Activated T-helper 17 cell treated with anti-CD3 and anti-CD28 coated beads, Interleukin-2, amount 50 U/mL, for 72 hours (primary cell): ENCODE data around the gene WWP2. TPM values are rescaled to one million over a fixed set of nuclear protein-coding genes. Genes with fewer than 3 reads are reported as not detected.

Source experiments
- ATAC-seq: fragments of 150-1000 bp; cut with Tn5 transposase; replicated peaks from 2 replicates; pipeline ENCODE4 v1.10.0; 2021; ENCODE audit warnings: mild to moderate bottlenecking, moderate library complexity
- H3K27ac Mint-ChIP-seq: one replicate; pipeline ENCODE4 v1.8.0; 2022; ENCODE audit warnings: mixed read lengths
- H3K27me3 Mint-ChIP-seq: one replicate; pipeline ENCODE4 v1.8.0; 2022; ENCODE audit warnings: mixed read lengths
- H3K36me3 Mint-ChIP-seq: one replicate; pipeline ENCODE4 v1.8.0; 2022; ENCODE audit warnings: low read depth, mild to moderate bottlenecking, mixed read lengths
- H3K4me1 Mint-ChIP-seq: one replicate; pipeline ENCODE4 v1.8.0; 2022; ENCODE audit warnings: mixed read lengths
- H3K4me3 Mint-ChIP-seq: one replicate; pipeline ENCODE4 v1.8.0; 2022; ENCODE audit warnings: mild to moderate bottlenecking, mixed read lengths
- H3K9me3 Mint-ChIP-seq: one replicate; pipeline ENCODE4 v1.8.0; 2022; ENCODE audit warnings: mixed read lengths
- total RNA-seq, 2 donors: library from RNA; stranded (reverse); gene quantifications; one replicate each; pipeline ENCODE4 v1.2.3, GENCODE V29; 2022

Gene WWP2
- total RNA-seq, 2 donors from 2014 or later: 55.1 to 55.7 TPM

- Mint-ChIP-seq H3K4me3 (no peak overlapping the region), H3K9me3 (no peaks in the 10 kb centered on the region), H3K4me1 (no peaks in the 10 kb centered on the region), H3K36me3 (peaks cover 44% of the 10 kb centered on the region), H3K27ac (peak overlapping the region; percentile 43), H3K27me3 (no peaks in the 10 kb centered on the region)
- no peak for ATAC-seq
Observed at GRCh38 chr16:69909760-69910159, 147.6 kb downstream of the WWP2 start.

GRCh38 chr16:69910964-69911363 lies 148.8 kb downstream of the WWP2 start:
- H3K4me1 Mint-ChIP-seq: no peaks in the 10 kb centered on the region
- ATAC-seq: no peak
- H3K27me3 Mint-ChIP-seq: no peaks in the 10 kb centered on the region
- H3K4me3 Mint-ChIP-seq: no peak overlapping the region
- peaks cover 51% of the 10 kb centered on the region for H3K36me3 Mint-ChIP-seq
- H3K9me3 Mint-ChIP-seq: no peaks in the 10 kb centered on the region
- H3K27ac Mint-ChIP-seq: no peak overlapping the region

GRCh38 chr16:69916462-69916861 lies 154.3 kb downstream of the WWP2 start:
- Mint-ChIP-seq H3K27me3 (no peaks in the 10 kb centered on the region), H3K27ac (peak overlapping the region; percentile 13), H3K36me3 (peaks cover 52% of the 10 kb centered on the region), H3K9me3 (no peaks in the 10 kb centered on the region), H3K4me1 (no peaks in the 10 kb centered on the region), H3K4me3 (no peak overlapping the region)
- no peak for ATAC-seq

- Mint-ChIP-seq H3K27me3 (no peaks in the 10 kb centered on the region), H3K4me3 (no peak overlapping the region), H3K4me1 (no peaks in the 10 kb centered on the region), H3K36me3 (peaks cover 57% of the 10 kb centered on the region), H3K27ac (no peak overlapping the region), H3K9me3 (no peaks in the 10 kb centered on the region)
- no peak for ATAC-seq
Observed at GRCh38 chr16:69917311-69917710, 155.2 kb downstream of the WWP2 start.

GRCh38 chr16:69917739-69918138 lies 155.6 kb downstream of the WWP2 start:
- Mint-ChIP-seq H3K27ac (no peak overlapping the region), H3K27me3 (no peaks in the 10 kb centered on the region), H3K4me3 (no peak overlapping the region), H3K4me1 (no peaks in the 10 kb centered on the region), H3K36me3 (peaks cover 61% of the 10 kb centered on the region), H3K9me3 (no peaks in the 10 kb centered on the region)
- ATAC-seq: no peak

- Mint-ChIP-seq H3K27me3 (no peaks in the 10 kb centered on the region), H3K27ac (no peak overlapping the region), H3K9me3 (no peaks in the 10 kb centered on the region), H3K4me3 (no peak overlapping the region), H3K36me3 (peaks cover 61% of the 10 kb centered on the region), H3K4me1 (no peaks in the 10 kb centered on the region)
- ATAC-seq: no peak
Observed at GRCh38 chr16:69918241-69918640, 156.1 kb downstream of the WWP2 start.

GRCh38 chr16:69921127-69921526 lies 159.0 kb downstream of the WWP2 start:
- Mint-ChIP-seq H3K4me3 (no peak overlapping the region), H3K27me3 (no peaks in the 10 kb centered on the region), H3K36me3 (peaks cover 65% of the 10 kb centered on the region), H3K9me3 (no peaks in the 10 kb centered on the region), H3K4me1 (no peaks in the 10 kb centered on the region), H3K27ac (no peak overlapping the region)
- no peak for ATAC-seq

GRCh38 chr16:69922200-69922599 lies 160.1 kb downstream of the WWP2 start:
- Mint-ChIP-seq H3K4me1 (no peaks in the 10 kb centered on the region), H3K27ac (no peak overlapping the region)

GRCh38 chr16:69924041-69924775 lies 162.1 kb downstream of the WWP2 start:
- Mint-ChIP-seq H3K27ac (no peak overlapping the region), H3K4me3 (no peak overlapping the region), H3K36me3 (peaks cover 42% of the 10 kb centered on the region), H3K9me3 (no peaks in the 10 kb centered on the region), H3K4me1 (no peaks in the 10 kb centered on the region), H3K27me3 (no peaks in the 10 kb centered on the region)
- ATAC-seq: no peak

More at GRCh38 chr16:69922200-69922599, 160.1 kb downstream of the WWP2 start:
- no peak for ATAC-seq
- peaks cover 62% of the 10 kb centered on the region for H3K36me3 Mint-ChIP-seq
- no peak overlapping the region for H3K4me3 Mint-ChIP-seq
- H3K27me3 Mint-ChIP-seq: no peaks in the 10 kb centered on the region
- no peaks in the 10 kb centered on the region for H3K9me3 Mint-ChIP-seq

- Mint-ChIP-seq H3K27me3 (no peaks in the 10 kb centered on the region), H3K27ac (no peak overlapping the region), H3K4me3 (no peak overlapping the region), H3K9me3 (no peaks in the 10 kb centered on the region), H3K36me3 (peaks cover 45% of the 10 kb centered on the region), H3K4me1 (no peaks in the 10 kb centered on the region)
- ATAC-seq: no peak
Observed at GRCh38 chr16:69924777-69925191, 162.7 kb downstream of the WWP2 start.

GRCh38 chr16:69925311-69925710 lies 163.2 kb downstream of the WWP2 start:
- peak overlapping the region; percentile 68 for H3K27ac Mint-ChIP-seq
- H3K27me3 Mint-ChIP-seq: no peaks in the 10 kb centered on the region
- no peak for ATAC-seq
- H3K4me3 Mint-ChIP-seq: no peak overlapping the region
- H3K36me3 Mint-ChIP-seq: peaks cover 51% of the 10 kb centered on the region
- no peaks in the 10 kb centered on the region for H3K9me3 Mint-ChIP-seq
- no peaks in the 10 kb centered on the region for H3K4me1 Mint-ChIP-seq

- Mint-ChIP-seq H3K27me3 (no peaks in the 10 kb centered on the region), H3K9me3 (no peaks in the 10 kb centered on the region), H3K4me1 (no peaks in the 10 kb centered on the region), H3K27ac (peak overlapping the region; percentile 68), H3K36me3 (peaks cover 53% of the 10 kb centered on the region), H3K4me3 (no peak overlapping the region)
- no peak for ATAC-seq
Observed at GRCh38 chr16:69926241-69926640, 164.1 kb downstream of the WWP2 start.

GRCh38 chr16:69927056-69927757 lies 165.1 kb downstream of the WWP2 start:
- H3K4me1 Mint-ChIP-seq: no peaks in the 10 kb centered on the region
- H3K9me3 Mint-ChIP-seq: no peaks in the 10 kb centered on the region
- ATAC-seq: no peak
- peak overlapping the region; percentile 68 for H3K27ac Mint-ChIP-seq
- peaks cover 55% of the 10 kb centered on the region for H3K36me3 Mint-ChIP-seq
- H3K4me3 Mint-ChIP-seq: no peak overlapping the region
- H3K27me3 Mint-ChIP-seq: no peaks in the 10 kb centered on the region

GRCh38 chr16:69928856-69929400 lies 166.8 kb downstream of the WWP2 start:
- Mint-ChIP-seq H3K27ac (no peak overlapping the region), H3K4me1 (no peaks in the 10 kb centered on the region), H3K27me3 (no peaks in the 10 kb centered on the region), H3K36me3 (peaks cover 66% of the 10 kb centered on the region), H3K9me3 (no peaks in the 10 kb centered on the region), H3K4me3 (no peak overlapping the region)
- no peak for ATAC-seq

GRCh38 chr16:69929480-69929879 lies 167.3 kb downstream of the WWP2 start:
- no peak for ATAC-seq
- Mint-ChIP-seq H3K4me3 (no peak overlapping the region), H3K36me3 (peaks cover 71% of the 10 kb centered on the region), H3K27me3 (no peaks in the 10 kb centered on the region), H3K4me1 (no peaks in the 10 kb centered on the region), H3K27ac (no peak overlapping the region), H3K9me3 (no peaks in the 10 kb centered on the region)
